Spinal cord (tissue), 10 donors: Measurements from ENCODE around the gene ADK. TPM values are rescaled to one million over a fixed set of nuclear protein-coding genes. Genes with fewer than 3 reads are reported as not detected.
A peak's percentile ranks its signal among the peaks of the same experiment; 100 is the strongest.

Experiments used
- DNase-seq, 6 donors: peaks; one replicate each; pipeline versions ENCODE4 v3.0.0 to v3.0.0-alpha.2; 2013 to 2015; ENCODE audit warnings: low spot score in 6 of 6, low read depth in 4 of 6
- H3K27ac ChIP-seq: one replicate; pipeline ENCODE4 v1.5.1; 2013; ENCODE audit warnings: low read depth, low read length, control low read depth
- H3K27me3 ChIP-seq: one replicate; pipeline ENCODE4 v1.6.1; 2013; ENCODE audit warnings: low read length; ENCODE audit not compliant: control insufficient read depth, insufficient read depth
- H3K36me3 ChIP-seq: one replicate; pipeline ENCODE4 v1.6.1; 2013; ENCODE audit warnings: low read length; ENCODE audit not compliant: control insufficient read depth, insufficient read depth
- H3K4me1 ChIP-seq: one replicate; pipeline ENCODE4 v1.6.1; 2013; ENCODE audit warnings: low read length; ENCODE audit not compliant: control insufficient read depth, insufficient read depth
- H3K4me3 ChIP-seq: one replicate; pipeline ENCODE4 v1.5.1; 2013; ENCODE audit warnings: low read depth, low read length, control low read depth
- H3K9me3 ChIP-seq: one replicate; pipeline ENCODE4 v1.6.1; 2013; ENCODE audit warnings: low read length; ENCODE audit not compliant: control insufficient read depth, insufficient read depth
- WGBS: methylation state at CpG from one replicate; pipeline ENCODE4 v1.1.5; 2013; ENCODE audit warnings: missing lambda C conversion rate; ENCODE audit not compliant: insufficient coverage; 5-methylcytosine and 5-hydroxymethylcytosine counted together
- polyA plus RNA-seq, 2 donors: library from polyadenylated mRNA; unstranded; fragments of 120-200 nt; gene quantifications; one replicate each; pipeline ENCODE4 v1.2.1, GENCODE V29; 2013; ENCODE audit not compliant: insufficient read length in 2 of 2
- total RNA-seq, 2 donors: library from RNA; depleted of rRNA in 1 of 2; stranded (reverse); fragments of 120-200 nt in 1 of 2; fragments of >200 nt in 1 of 2; gene quantifications; one replicate each; pipeline versions ENCODE4 v1.2.3 to v1.2.4, GENCODE V29; 2013 to 2014
- donor health status: healthy.

The ADK gene
- total and polyA plus RNA-seq, 4 donors, result 46.9 to 58.9 (median 51.1) TPM

DNA sequence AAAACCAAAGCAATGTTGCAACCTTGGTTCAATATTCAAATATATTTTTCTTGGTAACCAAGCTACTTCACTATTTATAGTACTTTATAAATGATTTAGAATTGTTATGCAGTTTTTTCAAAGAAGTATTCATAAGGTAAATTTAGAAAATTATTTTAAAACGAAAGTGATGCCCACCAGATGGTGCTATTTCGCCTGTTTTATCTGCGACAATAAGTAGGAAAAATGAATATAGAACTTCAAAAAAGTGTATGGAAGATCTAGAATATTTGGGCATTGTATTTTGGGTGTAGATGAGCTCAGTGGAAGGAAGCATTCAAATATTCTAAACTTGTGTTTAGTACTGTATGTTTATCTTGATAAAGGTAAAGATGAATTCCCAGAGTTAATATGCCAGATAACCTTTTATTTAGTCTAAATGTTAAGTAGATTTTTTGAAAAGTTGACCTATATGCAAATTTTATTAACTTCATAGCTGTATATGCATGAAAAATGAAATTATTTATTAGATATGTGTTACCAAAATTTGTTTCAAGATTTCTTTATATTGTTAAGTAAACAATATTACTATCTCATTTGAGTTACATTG, 93.2 kb downstream of the ADK start:
- Histone ChIP-seq H3K27me3 (no peaks in the 10 kb centered on the region), H3K36me3 (peaks cover 9% of the 10 kb centered on the region), H3K27ac (no peak overlapping the region), H3K9me3 (no peaks in the 10 kb centered on the region), H3K4me3 (no peak overlapping the region), H3K4me1 (no peaks in the 10 kb centered on the region)
- 18% methylated on average over 3 of the region's 3 CpGs for WGBS
- DNase-seq, result peak in 5 of 6 donors; percentile 31 to 91 (median 40)

DNA sequence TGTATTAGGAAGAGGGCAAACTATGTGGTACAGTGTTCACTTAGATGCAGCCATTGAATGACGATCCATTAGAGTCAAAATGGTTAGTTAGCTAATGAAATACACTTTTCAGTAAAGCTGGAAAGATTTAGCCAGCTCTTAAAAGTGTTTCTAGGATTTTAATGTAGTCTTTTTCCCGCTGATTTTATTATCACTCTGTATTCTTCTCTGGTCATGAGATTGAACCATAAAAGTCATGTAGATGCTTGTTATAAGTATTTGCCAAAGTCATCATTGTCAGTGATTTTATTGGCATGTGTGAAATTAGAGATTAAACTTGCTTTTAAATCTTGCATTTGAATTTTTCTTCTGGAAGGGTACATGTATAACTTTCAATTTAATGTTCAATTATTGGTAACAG, 93.8 kb downstream of the ADK start:
- Histone ChIP-seq H3K9me3 (no peaks in the 10 kb centered on the region), H3K27me3 (no peaks in the 10 kb centered on the region), H3K36me3 (peaks cover 9% of the 10 kb centered on the region), H3K4me3 (no peak overlapping the region), H3K4me1 (no peaks in the 10 kb centered on the region), H3K27ac (no peak overlapping the region)
- WGBS, result no CpG with 5 or more reads among the region's 2 CpGs
- no peak for DNase-seq

- Histone ChIP-seq H3K9me3 (no peaks in the 10 kb centered on the region), H3K4me3 (no peak overlapping the region), H3K4me1 (no peaks in the 10 kb centered on the region), H3K27me3 (no peaks in the 10 kb centered on the region), H3K36me3 (peaks cover 9% of the 10 kb centered on the region), H3K27ac (no peak overlapping the region)
- DNase-seq, result no peak
Observed at GRCh38 chr10:74246495-74246894, 95.5 kb downstream of the ADK start.

GRCh38 chr10:74249865-74250264, 98.8 kb downstream of the ADK start:
- Histone ChIP-seq H3K27me3 (no peaks in the 10 kb centered on the region), H3K9me3 (no peaks in the 10 kb centered on the region), H3K27ac (no peak overlapping the region), H3K4me1 (no peaks in the 10 kb centered on the region), H3K36me3 (no peaks in the 10 kb centered on the region), H3K4me3 (no peak overlapping the region)
- WGBS, result no CpG with 5 or more reads among the region's 1 CpG
- no peak for DNase-seq

DNA sequence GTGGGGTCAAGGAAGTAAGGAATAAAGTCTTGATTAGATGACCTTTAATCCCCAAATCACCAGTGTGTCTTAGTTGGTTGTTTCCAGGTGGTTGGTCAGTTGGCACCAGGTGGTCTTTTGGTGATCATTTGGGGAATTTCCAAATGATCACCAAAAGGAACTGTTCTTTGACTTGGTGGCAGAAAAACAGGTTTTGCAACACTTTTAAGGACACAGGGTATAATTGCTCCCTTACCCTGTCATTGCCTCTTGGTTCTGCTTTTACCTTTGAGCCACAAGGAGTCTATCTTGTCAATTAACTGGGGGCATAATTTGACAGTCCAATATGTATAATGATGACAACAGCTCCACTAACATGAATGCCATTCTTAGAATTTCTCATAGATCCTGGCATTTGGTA, 104.2 kb downstream of the ADK start:
- Histone ChIP-seq H3K27ac (no peak overlapping the region), H3K9me3 (no peaks in the 10 kb centered on the region), H3K4me1 (no peaks in the 10 kb centered on the region), H3K36me3 (no peaks in the 10 kb centered on the region), H3K27me3 (no peaks in the 10 kb centered on the region), H3K4me3 (no peak overlapping the region)
- DNase-seq, result no peak

GRCh38 chr10:74255888-74256357, 104.9 kb downstream of the ADK start:
- no peaks in the 10 kb centered on the region for H3K27me3 ChIP-seq
- H3K9me3 ChIP-seq, result no peaks in the 10 kb centered on the region
- no peak overlapping the region for H3K4me3 ChIP-seq
- H3K27ac ChIP-seq, result no peak overlapping the region
- peak in 1 of 6 donors; percentile 28 for DNase-seq
- 46% methylated on average over 4 of the region's 4 CpGs for WGBS
- no peaks in the 10 kb centered on the region for H3K4me1 ChIP-seq
- H3K36me3 ChIP-seq, result no peaks in the 10 kb centered on the region

GRCh38 chr10:74262856-74263255, 111.8 kb downstream of the ADK start:
- WGBS, result no CpG with 5 or more reads among the region's 2 CpGs

GRCh38 chr10:74263996-74264395, 113.0 kb downstream of the ADK start:
- no peak for DNase-seq
- Histone ChIP-seq H3K9me3 (no peaks in the 10 kb centered on the region), H3K4me1 (no peaks in the 10 kb centered on the region), H3K27me3 (no peaks in the 10 kb centered on the region), H3K36me3 (no peaks in the 10 kb centered on the region), H3K27ac (no peak overlapping the region), H3K4me3 (no peak overlapping the region)

More at GRCh38 chr10:74262856-74263255, 111.8 kb downstream of the ADK start:
- Histone ChIP-seq H3K27ac (no peak overlapping the region), H3K36me3 (no peaks in the 10 kb centered on the region), H3K4me1 (no peaks in the 10 kb centered on the region), H3K9me3 (no peaks in the 10 kb centered on the region), H3K27me3 (no peaks in the 10 kb centered on the region), H3K4me3 (no peak overlapping the region)
- DNase-seq, result no peak

GRCh38 chr10:74272288-74272687, 121.3 kb downstream of the ADK start:
- 100% methylated on average over 3 of the region's 3 CpGs for WGBS
- Histone ChIP-seq H3K36me3 (no peaks in the 10 kb centered on the region), H3K4me1 (no peaks in the 10 kb centered on the region), H3K4me3 (no peak overlapping the region), H3K27me3 (no peaks in the 10 kb centered on the region), H3K9me3 (no peaks in the 10 kb centered on the region), H3K27ac (no peak overlapping the region)
- DNase-seq, result no peak

DNA sequence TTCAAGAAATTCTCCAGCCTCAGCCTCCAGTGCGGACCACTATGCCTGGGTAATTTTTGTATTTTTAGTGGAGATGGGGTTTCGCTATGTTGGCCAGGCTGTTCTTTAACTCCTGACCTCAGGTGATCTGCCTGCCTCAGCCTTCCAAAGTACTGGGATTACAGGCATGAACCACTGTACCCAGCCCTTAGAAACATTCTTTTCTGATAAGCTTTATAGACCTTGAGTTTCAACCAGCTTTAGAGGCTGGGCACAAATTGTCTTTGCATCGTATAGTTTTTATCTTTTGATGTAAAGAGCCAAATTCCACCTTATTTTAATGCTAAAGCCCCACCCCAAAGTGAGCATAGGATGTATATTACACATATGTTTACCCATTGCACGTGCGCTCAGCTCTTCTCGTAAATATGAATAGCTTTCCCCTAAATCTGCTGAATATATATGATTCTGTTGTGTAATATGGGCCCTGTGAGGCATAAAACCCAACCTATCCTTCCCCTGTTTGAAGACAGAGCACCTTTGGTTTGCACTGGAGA, 124.8 kb downstream of the ADK start:
- 100% methylated on average over 1 of the region's 6 CpGs for WGBS
- Histone ChIP-seq H3K27ac (no peak overlapping the region), H3K27me3 (no peaks in the 10 kb centered on the region), H3K4me3 (no peak overlapping the region), H3K4me1 (no peaks in the 10 kb centered on the region), H3K36me3 (no peaks in the 10 kb centered on the region), H3K9me3 (no peaks in the 10 kb centered on the region)
- DNase-seq, result no peak
